Hippocampal formation (tissue), 2 donors: Measurements from ENCODE around the gene KRTAP10-7.
"Not testable (repeated sequence)": the region's sequence is repeated elsewhere in the genome, so short reads cannot be mapped to it uniquely, and the experiment has no call there.

Source experiments
- DNase-seq, 2 donors: peaks; one replicate each; lab custom pipeline; 2025; lab: John Stamatoyannopoulos, UW

Gene KRTAP10-7

DNA sequence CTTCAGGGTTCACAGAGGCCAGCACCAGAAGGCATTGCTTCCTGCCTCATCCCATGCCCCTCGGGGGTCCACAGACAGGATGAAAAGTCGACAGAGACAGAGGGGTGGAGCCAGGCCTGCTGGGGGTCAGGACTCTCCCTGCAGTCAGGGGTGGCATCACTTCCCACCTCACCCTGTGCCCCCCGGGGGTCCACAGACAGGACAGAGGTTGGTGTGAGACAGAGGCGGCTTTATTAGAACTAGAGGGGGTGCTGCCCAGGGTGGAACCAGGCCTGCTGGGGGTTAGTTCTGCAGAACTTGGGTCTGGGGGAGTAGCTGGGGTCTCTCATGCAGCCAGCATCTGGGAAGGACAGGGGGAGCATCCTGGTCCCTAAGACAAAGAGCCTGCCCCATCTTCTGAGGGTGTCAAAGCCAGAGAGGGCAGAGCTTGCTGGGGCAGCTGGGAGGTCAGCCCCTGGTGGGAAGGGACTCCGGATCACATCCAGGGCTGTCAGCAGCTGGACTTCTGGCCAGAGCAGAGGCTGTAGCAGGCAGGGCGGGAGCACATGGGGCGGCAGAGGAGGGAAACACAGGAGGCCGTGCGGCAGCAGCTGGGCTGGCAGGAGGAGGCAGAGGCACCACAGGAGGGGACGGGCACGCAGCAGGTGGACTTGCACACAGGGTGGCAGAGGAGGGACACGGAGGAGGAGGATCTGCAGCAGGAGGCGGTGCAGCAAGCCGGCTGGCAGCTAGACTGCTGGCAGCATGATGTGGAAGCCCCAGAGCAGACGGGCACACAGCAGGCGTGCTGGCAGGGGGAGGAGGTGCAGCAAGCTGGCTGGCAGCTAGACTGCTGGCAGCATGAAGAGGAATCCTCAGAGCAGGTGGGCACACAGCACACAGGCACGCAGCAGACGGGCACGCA lies 9.2 kb upstream of the KRTAP10-7 start:
- DNase-seq = not testable (repeated sequence)

DNA sequence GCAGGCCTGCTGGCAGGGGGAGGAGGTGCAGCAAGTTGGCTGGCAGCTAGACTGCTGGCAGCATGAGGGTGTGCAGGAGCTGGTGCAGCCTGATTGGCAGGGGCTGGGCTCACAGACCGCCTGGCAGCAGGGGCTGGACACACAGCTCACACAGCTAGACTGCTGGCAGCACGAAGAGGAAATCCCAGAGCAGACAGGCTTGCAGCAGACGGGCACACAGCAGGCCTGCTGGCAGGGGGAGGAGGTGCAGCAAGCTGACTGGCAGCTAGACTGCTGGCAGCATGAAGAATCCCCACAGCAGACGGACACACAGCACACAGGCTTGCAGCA lies 8.6 kb upstream of the KRTAP10-7 start:
- DNase-seq = not testable (repeated sequence)

DNA sequence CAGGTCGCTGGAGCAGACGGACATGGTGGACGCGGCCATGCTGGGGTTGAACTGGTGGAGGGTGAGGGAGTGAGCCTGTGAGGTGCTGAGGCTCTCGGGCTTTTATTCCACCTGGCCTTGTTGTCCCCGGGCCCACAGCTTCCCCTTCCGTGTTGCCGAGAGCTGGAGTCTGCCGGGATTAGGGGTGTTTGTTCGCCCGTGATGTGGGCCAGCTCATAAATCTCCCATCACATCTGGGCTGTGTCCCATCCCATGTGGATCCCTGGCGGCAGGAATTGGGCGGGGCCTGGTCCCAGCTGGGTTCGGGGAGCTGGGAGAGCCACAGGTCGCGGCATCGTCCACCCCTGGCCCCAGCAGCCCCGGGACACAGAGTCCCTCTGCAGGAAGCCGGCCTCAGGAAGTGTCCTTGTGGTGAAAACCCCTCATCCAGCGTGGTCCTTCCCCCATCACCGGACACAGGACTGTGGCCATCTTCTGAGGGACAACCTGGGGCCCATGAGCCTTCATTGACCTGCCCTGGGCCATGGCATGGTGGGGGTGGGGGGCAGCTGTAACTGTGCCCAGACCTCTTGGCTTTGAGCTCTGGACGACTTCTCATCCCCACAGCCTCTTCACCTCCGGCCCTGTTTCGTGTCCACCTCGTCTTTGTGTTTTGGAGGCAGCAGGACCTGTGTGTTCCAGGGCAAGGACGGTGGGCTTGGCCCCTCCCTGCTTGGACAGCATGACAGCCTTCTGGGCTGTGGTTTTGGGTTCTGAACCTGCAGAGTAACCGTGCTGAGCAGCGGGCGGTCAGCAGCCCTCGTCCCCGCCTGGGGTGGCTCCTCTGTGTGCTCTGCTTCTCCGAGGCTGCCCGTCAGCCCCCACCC lies 7.7 kb upstream of the KRTAP10-7 start, which contains the start of gene KRTAP10-6:
TSS of gene KRTAP10-6 (minus strand) at position 60 of the 866 bp plus-strand sequence. CDS start at position 39, 21 bp downstream.
- no peak for DNase-seq

DNA sequence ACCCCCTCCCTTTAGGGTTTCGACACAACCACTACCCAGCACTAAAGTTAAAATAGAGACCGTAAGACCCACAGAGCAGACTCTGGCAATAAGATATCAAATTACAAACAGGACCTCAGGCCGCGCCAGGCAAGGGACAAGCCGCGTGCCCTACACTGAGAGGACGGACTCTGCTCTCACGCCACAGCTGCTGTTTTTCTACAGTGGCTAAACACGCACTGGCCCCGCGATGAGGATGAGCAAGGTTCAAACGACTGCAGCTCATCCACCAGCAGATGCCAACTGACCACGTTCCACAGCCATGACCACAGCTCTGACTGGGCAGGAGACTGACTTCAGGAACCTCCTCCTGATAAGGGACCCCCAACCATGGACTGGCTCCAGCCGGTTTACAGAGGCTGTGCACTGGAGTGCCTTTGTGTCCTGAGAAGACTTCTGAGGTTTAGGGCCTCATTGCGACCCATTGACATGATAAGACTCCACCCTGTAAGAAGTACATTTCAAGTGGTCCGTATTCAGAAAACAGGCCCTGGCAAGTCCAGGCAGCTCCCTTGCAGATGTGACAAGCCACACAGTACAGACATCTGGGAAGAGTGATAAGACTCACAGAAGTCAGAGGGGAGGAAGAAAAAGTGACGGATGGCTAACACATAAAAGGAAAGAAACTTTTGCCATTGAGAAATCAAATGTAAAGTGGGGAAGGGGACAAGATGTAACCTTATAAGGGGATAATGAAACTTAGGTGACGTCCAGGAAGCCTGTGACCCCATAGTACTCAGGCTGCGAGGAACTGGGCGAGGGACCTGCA lies 6.6 kb upstream of the KRTAP10-7 start:
- DNase-seq = no peak

DNA sequence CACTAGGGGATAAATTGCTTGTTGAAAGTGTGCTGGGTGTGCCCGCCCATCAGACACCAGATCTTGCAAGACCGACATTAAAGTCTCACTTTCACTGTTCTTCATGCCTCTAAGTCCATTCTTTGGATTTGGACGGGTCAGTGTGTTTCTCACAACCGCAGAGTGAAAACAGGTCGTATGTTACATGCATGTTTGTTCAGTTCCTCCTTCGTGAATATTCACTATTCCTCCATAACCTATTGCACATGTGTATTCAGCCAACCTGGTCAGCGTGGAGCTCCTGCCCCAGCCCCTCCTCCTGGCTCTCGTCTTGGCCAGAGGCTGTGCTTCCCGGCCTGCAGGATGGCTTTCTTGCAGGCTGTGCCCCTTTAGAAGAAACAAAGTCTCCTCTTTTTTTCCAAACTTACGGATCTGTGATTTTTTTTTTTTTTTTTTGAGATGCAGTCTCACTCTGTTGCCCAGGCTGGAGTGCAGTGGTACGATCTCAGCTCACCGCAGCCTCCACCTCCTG lies 5.9 kb upstream of the KRTAP10-7 start:
- no peak for DNase-seq

DNA sequence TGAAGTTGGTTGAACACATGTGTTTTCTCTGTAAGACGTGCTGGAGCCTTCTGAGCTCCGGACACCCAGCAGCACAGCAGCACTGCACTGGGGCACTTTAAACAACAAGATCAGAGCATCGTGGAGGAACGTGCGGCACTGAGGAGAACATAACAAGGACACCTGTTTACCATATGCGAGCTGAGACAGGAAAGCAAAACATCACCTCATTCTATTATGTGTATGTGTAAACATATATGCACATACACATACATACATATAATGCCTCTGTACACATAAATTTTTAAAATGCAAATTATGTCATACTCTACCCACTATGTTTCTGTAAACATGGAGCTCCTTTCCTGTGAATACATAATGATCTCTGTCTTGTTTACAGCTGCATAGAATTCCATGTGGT lies 4.9 kb upstream of the KRTAP10-7 start:
- DNase-seq = no peak

DNA sequence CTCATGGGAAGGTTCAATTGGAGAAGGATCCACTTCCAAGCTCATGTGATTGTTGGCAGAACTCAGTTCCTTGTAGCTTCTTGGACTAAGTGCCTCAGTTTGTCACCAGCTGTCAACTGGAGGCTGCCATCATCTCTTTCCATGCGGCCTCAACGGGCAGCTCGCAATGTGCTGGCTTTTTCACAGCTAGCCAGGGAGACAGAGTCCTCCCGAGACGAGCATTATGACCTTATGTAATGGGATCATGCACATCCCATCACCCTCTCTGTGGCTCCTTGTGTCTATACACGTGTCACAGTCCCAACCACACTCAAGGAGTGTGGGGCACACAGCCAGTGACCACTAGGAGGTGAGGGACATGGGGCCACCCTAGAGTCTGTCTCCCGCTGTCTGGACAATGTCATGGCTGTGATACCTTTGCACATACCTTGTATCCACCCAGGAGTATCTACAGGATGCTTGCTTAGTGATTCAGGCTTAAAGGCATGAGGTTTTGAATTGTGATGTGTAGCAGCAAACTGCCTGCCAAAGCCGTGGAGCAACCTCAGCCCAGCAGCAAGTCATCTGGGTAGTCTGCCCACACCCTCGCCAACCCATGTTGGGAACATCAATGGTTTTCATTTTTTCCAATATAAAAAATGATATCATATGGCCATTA lies 4.2 kb upstream of the KRTAP10-7 start:
- no peak for DNase-seq

DNA sequence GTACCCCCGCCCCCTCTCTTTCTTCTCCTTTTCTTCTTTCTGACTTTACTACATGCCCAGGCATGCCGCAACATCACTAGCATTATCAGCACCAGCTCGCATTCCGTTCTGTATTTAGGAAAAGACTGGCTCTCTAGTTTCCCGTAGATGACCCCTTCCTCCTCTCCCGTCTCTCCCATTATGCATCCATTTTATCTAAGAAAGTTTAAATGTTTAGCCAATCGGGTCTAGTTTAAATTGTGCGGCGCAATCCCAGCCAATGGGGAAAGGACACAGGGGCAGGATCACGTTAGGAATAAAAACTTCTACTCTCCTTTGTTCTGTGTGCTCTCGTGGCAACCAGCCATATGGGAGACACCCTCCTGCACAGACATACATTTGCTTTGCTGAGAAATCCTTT lies 2.3 kb upstream of the KRTAP10-7 start:
- no peak for DNase-seq

DNA sequence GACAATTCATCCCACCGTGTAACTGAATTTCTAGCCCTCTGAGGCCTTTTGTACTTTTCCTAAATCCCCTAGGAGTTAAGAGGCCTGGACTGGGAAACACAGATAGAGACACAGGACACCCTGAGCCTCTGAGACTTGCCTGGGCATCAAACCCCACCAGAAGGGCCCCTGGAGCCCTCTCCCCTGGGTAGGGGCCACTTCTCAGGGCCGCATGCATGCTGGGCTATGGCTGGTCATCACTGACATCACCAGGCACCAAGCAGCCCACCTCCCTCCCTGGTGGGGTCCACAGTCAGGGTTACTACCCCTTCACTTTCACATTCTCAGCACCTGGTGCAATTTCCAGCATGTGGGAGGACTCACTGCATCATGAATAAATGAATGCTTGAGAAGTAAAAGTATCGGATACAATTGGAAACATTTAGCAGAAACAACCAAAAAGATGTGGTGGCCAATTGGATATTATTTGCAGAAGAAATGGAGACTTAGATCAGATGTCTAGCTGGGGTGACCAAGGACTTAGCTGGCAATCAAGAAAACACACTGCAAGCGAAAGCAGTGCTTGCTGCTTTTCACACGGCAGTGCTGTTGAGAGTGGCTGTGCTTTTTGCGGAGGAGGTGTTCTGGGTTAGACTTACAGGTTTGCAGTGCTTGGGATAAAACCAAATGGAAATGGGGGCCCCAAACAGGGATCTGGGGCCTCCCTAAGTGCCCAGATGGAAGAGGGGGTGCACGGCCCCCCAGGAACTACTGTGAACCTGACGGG lies 950 bp upstream of the KRTAP10-7 start:
- no peak for DNase-seq

DNA sequence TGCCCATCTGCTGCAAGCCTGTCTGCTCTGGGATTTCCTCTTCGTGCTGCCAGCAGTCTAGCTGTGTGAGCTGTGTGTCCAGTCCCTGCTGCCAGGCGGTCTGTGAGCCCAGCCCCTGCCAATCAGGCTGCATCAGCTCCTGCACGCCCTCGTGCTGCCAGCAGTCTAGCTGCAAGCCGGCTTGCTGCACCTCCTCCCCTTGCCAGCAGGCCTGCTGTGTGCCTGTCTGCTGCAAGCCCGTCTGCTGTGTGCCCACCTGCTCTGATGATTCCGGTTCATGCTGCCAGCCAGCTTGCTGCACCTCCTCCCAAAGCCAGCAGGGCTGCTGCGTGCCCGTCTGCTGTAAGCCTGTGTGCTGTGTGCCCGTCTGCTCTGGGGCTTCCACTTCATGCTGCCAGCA lies 694 bp downstream of the KRTAP10-7 start:
- not testable (repeated sequence) for DNase-seq

DNA sequence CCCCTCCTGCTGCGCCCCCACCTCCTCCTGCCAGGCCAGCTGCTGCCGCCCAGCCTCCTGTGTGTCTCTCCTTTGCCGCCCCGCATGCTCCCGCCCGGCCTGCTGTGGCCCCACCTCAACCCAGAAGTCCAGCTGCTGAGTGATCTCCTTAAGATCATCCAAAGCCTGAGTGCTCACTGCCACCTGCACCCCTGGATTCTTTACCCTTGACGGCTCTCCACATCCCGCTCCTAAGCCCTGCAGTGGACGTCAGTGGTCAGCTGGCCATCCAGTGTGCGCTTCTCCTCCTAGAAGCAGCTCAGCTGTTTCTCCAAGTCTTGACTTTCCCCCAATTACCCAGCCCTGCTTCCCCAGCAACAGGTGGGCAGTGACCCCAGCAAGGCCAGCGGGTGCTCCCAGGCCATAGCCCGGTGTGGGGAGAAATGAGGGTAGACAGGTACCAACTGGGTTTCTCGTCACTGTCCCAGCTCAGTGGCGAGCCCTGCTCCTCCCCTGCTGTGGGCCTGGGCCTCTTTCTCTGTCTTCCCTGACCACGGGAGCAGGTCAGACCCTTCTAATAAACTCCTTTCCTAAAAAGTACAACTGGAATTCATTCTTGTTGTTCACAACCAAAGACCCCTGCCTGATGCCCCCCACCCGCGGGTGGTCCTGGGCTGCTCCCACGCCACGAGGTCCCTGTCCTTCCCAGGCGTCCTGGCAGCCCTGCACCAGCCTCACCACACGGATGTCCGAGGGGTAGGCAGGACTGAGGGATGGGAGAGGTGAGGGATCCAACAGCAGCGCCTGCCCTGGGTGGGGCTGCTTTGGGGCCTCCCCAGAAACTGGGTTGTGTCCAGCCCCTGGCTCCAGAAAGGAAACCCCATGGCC lies 1.4 kb downstream of the KRTAP10-7 start:
- no peak for DNase-seq

DNA sequence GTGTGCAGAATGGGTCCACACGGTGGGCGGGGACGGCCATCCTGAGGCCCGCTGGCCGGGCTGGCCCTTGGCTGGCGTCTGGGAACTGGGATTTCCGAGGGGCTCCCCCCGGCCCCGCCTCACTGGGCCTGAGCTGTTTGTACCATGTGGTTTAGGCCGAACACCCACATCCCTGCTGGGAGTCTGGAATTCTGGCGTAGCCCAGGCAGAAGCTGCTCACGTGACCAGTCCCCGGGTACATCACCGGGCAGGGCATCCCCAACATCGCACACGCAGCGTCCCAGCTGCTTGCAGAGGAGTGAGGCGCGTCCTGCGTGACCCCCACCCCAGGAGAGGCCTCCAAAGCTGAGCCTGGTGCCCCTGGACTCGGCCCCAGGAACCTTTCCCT lies 2.1 kb downstream of the KRTAP10-7 start:
- no peak for DNase-seq

DNA sequence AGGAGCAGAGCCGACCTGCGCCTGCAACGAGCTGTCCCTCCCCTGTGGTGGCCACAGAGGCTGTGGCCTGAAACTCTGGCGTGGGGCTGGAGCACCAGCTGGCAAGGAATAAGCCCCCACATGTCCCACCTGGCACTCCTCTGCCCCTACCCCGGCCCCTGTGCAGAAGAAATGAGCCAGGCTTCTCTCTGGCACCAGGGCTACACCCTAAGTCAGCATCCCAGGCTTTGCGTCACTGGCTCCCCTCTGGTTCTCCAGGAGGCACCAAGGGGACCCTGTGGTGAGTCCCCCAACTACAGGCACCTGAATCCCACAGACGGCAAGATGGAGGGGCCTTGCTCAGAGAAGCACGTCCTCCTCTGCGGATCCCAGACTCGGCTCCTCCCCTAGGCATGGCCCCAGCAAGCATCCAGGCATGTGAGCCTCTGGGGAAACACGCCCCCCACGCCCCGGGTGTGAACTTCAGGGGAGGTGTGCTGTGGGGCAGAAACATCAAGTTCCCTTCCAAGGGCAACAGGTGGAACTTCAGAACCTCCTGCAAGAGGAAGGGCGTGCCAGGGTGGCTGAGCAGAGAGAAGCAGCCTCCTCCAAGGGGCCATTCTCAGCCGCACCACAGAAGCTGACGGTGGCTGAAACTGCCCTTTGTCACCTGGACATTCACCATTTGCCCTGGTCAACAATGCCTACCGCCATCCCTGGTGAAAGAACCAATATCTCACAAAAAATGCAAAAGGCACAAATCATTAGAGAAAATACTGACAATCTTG lies 2.9 kb downstream of the KRTAP10-7 start:
- no peak for DNase-seq

DNA sequence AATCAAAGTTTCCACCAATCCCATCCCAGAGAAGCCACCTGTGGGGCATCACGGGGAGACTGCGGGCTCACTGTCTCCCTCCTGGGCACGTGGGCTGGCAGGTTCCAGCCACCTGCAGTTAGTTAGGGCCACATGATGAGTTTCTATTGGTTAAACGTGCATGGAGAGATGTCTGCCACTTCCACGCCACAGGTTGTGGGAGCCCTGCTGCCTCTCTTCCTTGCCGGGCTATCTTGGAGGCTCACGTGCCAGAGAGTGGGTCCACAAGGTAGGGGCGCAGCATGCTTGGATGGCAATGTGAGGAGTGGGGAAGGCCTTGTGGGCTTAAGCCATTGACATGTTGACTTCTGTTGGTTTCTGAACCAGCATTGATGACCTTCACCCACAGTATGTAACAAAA lies 3.5 kb downstream of the KRTAP10-7 start:
- DNase-seq = no peak

DNA sequence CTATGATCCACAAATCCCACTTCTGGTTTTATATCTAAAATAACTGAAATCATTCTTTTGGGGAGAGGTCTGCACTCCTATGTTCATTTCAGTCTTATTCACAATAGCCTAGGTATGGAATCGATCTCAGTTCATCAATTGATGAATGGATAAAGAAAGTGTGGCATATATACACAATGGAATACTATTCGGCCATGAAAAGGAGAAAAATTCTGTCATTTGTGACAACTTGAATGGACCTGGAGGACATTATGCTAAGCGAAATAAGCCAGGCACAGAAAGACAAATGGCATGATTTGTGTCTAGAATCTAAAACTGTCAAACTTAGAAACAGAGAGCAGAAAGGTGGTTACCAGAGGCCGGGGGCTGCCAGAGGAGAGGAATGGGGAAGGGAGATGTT lies 6.1 kb downstream of the KRTAP10-7 start:
- no peak for DNase-seq

DNA sequence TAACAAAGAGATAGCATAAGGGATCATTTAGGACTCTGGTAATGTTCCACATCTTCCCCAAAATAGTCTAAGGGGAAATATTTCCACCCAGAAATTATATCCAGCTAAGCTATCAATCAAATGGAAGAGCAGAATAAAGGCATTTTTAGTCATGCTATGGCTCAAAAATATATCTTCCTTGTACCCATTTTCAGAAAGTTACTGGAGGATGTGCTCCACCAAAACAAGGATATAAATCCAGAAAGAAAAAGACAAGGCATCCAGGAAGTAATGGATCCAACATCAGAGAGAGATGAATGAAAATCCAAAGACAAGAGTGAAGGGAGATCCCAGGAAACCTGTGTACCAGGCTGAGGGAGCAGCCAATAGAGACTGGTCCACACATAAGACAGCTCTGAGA lies 8.8 kb downstream of the KRTAP10-7 start:
- DNase-seq = no peak

DNA sequence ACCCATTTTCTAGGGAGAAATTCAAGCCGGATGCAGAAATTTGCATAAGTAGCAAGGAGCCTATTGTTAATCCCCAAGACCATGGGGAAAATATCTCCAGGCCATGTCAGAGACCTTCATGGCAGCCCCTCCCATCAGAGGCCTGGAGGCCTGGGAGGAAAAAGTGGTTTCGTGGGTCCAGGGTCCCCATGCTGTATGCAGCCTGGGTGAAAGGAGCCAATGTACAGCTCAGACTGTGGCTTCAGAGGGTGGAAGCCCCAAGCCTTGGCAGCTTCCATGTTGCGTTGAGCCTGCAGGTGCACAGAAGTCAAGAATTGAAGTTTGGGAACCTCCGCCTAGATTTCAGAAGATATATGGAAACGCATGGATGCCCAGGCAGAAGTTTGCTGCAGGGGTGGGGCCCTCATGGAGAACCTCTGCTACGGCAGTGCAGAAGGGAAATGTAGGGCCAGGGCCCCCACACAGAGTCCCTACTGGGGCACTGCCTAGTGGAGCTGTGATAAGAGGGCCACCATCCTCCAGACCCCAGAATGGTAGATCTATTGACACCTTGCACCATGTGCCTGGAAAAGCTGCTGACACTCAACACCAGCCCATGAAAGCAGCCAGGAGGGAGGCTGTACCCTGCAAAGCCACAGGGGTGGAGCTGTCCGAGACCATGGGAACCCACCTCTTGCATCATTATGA lies 9.9 kb downstream of the KRTAP10-7 start:
- not testable (repeated sequence) for DNase-seq

DNA sequence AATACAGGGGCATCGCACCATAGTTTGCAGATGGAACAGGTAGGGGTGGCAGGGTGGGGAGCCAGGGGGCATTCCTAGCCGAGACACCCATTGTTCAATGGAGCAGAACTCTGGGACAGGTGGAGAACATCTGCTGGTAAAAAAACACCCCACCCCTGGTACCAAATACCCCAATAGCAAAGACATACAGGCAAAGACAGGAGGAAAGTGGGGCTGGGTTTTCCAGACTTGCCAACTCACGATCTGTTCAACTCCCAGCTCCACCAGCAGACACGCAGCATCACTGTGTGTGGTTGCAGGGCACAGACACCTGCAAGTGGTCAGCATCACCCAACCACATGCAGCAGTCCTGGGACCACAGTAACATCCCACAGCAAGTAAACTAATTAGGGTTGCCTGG lies 11.2 kb downstream of the KRTAP10-7 start:
- DNase-seq = no peak
